HS-5 (cell line): ENCODE measurements around the gene DCAF5.
"Not testable (repeated sequence)": the region's sequence is repeated elsewhere in the genome, so short reads cannot be mapped to it uniquely, and the experiment has no call there.

Experiments
- DNase-seq: peaks from one replicate; pipeline ENCODE4 v3.0.0-alpha.2; 2012; ENCODE audit warnings: low read depth

The DCAF5 gene

GRCh38 chr14:69152902-69153151 lies at the start of gene DCAF5:
DCAF5 (minus strand) TSS chr14:69153119; CDS start chr14:69152978, 141 bp downstream.
- DNase-seq, result no peak

GRCh38 chr14:69199786-69200185 lies 46.9 kb upstream of the DCAF5 start:
- no peak for DNase-seq

GRCh38 chr14:69193721-69194120 lies 40.8 kb upstream of the DCAF5 start:
- DNase-seq, result no peak

- DNase-seq, result peak; percentile 41
Observed at GRCh38 chr14:69191340-69192111, 38.6 kb upstream of the DCAF5 start, which contains the start of gene EXD2. EXD2 (plus strand) TSS chr14:69191498; CDS start chr14:69209471, 17,973 bp downstream.

DNA sequence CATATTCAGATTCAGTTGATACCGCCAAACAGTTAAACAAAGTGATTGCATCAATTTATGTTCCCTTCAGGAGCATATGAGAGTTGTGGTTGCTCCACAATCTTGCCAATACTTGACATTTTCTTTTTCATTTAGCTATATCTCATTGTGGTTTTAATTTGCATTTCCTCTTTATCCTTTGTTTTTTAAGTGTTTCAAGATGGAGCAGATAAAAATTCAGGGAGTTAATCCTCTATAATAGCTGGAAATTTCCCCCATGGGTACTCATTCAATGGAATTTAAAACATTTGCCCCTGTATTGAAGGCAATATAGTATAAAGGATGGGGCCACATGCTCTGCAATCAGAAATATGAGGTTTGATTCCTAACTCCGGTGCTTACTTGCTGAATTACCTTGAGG lies 37.3 kb upstream of the DCAF5 start:
- DNase-seq, result no peak

- DNase-seq, result no peak
Observed at GRCh38 chr14:69183735-69184134, 30.8 kb upstream of the DCAF5 start.

GRCh38 chr14:69182580-69182979 lies 29.7 kb upstream of the DCAF5 start:
- not testable (repeated sequence) for DNase-seq

DNA sequence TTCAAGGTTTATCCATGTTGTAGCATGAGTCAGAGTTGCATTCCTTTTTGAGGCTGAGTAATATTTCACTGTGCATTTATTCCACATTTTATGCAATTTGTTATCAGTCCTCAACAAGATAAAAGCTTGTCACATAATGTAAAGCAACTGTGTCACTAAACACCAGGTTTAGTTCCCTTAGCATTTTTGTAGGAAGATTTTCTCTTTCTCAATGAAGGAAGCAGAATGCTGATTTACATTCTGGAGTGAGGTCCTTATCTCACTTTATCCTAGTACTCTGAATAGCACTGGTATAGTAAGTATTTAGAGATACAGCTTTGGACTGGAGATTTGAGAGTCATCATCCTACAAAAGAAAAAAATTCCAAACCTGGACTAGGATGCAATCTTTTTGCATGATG lies 28.6 kb upstream of the DCAF5 start:
- DNase-seq, result no peak

- no peak for DNase-seq
Observed at GRCh38 chr14:69175130-69175529, 22.2 kb upstream of the DCAF5 start.

- no peak for DNase-seq
Observed at GRCh38 chr14:69171569-69171968, 18.6 kb upstream of the DCAF5 start.

- DNase-seq, result no peak
Observed at GRCh38 chr14:69170839-69171238, 17.9 kb upstream of the DCAF5 start.

GRCh38 chr14:69165787-69166186 lies 12.9 kb upstream of the DCAF5 start:
- DNase-seq, result not testable (repeated sequence)

DNA sequence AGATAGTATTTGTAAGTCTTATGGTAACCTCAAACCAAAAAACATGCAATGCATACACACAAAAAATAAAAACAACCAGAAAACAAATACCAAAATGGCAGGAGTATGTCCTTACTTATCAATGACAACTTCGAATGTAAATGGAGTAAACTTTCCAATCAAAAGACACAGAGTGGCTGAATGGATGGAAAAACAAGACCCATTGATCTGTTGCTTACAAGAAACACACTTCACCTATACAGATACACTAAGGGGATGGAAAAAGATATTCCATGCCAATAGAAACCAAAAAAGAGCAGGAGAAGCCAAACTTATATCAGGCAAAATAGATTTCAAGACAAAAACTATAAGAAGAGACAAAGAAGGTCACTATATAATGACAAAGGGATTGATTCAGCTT lies 8.7 kb upstream of the DCAF5 start:
- no peak for DNase-seq

DNA sequence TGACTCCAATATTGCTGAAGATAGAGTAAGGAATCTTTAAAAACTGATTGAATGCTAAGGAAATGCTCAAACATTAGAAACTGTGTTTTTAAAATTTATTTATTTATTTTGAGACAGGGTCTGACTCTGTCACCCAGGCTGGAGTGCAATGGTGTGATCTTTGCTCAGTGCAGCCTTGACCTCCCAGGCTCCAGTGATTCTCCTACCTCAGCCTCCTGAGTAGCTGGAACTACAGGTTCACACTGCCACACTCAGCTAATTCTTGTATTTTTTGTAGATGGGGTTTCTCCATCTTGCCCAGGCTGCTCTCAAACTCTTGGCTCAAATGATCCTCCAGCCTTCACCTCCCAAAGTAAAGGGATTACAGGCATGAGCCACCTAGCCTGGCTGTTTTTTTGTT lies 3.3 kb upstream of the DCAF5 start:
- no peak for DNase-seq

DNA sequence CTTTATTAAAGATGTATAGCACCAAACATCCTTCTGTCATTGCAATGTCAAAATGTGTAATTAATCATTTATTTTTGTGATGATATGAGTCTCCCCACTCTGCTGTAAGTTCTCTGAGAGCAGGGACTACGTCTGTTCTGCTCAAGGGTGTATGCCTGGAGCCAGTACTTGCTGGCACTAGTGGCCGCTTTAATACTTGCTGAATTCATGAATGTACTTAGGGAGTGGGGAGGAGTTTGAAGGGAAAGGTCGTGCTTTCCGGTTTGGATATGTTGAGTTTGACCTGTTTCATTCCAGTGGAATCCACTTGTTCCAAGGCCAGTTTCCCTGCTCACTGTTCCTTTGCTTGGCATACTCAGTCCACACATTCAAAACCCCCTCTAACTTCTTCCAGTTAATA lies 1.9 kb upstream of the DCAF5 start:
- no peak for DNase-seq

DNA sequence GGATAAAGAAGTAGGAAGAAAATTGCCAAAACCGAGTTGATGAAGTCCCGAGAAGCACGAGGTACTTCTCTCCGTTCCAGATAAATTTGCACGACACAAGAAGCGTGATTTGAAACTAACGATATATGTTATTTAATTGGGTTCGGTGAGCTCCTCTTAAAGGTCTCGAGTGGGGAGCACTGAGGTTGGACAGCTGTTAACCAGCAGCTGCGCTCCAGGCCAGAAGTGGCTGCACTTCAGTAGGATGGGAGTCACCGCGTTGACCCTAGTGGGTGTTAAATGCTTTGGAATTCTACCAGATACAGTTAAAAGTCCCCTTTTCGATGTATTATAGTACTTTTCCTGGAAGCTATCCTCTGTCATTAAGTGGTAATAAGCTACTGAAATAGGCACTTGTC lies 953 bp upstream of the DCAF5 start:
- no peak for DNase-seq

DNA sequence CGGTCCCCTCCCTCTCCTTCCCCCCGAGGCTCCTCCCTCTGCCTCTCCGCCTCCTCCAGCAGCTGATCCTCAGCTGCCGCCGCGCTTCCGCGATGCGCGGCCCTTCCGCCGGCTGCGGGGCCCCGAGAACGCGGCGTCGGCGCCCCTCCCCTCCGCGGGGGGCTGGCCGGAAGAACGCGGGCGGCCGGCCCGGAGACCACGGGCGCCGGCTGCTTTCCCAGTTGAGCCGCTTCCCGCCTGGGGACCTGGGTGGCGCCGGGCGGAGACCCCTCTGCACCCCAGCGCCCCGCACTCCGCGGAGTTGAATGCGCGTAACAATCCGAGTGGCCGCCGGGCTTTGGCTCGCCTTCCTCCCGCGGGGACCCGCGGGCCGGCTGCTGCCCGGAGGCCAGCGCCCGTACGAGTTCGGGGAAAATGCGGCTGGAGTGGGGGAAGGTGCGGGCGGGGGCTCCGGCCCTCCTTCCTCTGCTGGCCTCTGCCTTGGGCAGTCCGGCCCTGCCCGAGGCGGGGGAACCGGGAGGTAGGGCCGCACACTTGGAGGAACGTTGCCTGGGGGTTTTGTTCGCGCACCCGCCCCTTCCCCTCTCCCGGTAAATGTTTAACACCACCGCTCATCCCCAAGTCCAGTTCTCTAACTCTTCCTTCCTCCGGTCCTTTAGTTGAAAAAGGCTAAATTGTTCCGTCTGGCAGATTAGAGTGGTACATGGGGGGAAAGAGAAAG lies 393 bp upstream of the DCAF5 start:
- DNase-seq, result no peak

- no peak for DNase-seq
Observed at GRCh38 chr14:69152181-69152901, 578 bp downstream of the DCAF5 start.

DNA sequence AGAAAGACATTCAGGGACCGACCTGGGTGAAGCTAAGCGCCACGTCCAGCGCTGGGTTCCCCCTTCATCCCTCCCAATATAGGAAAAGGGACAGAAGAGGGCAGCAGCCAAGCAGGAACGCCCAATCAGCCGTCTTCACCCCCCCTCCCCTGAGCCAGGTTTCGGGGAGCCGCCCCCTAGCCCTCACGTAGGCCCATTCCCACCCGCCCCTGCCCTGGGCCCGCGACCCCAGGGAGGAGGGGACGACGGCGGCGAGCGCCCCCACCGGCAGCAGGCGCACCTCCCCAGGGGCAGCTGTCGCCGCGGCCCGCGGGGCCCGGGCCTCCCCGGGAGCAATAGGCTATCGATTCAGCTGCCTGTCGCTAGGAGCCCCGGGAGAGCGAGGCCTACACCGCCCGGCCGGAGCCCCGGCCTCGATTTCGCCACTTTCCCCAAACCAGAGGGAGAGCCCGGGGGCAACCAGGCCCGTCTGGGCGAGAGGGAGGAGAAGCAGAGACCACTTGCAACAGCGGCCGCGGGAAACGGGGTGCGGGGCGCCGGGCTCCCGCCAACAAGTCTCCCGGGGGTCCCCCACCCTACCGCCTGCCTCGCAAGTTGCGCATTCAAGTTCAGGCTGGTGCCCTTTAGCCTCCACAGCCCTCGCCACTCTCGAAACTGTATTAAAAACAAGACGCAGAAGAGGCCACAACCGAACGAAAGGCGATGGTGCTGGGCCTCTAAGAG lies 1.3 kb downstream of the DCAF5 start:
- DNase-seq, result no peak

DNA sequence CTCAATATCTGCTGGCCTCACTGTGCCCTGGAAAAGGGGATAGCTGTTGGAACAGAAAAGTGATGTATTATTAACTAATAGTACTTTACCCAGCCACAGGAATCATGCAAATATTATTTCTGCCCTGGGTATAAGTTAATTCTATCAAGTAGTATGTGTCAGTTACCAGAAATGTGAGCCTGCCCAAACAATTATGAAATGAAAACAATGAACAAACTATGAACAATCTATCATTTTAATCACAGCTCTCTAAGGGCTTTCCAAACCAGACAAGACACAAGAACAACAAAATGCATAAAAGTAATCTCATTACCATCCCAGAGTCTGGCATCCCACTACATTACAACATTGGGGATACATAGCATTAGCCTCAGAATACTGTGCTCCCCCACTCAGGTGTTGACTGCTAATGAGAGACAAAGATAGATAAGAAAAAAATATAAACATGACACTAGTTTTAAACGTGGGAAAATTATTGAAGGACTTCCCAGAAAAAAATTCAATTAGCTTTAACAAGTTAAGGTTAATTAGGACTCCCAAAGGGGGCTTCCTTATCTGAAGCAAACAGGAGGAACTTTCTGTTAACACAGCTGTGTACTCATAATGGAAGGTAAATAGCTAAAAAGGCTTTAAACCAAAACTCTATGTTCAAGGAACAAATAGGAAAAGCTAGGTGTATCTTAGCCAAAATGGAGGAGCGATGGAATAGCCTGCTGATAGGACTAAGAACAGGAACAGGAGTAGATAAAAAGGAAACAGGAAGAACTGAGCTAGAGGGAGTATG lies 3.3 kb downstream of the DCAF5 start:
- no peak for DNase-seq

GRCh38 chr14:69142101-69142500 lies 10.8 kb downstream of the DCAF5 start:
- DNase-seq, result no peak

- DNase-seq, result no peak
Observed at GRCh38 chr14:69141550-69141949, 11.4 kb downstream of the DCAF5 start.
